NT2/D1 (cell line): ENCODE results near the gene CXCR4.

Experiments used
- DNase-seq: peaks from one replicate; pipeline ENCODE4 v3.0.0-alpha.2; 2011; ENCODE audit warnings: low read depth, low spot score
- H3K27me3 ChIP-seq: 2 replicates; pipeline ENCODE4 v1.6.0; 2011; ENCODE audit warnings: mild to moderate bottlenecking; ENCODE audit not compliant: insufficient read length, insufficient read depth
- H3K36me3 ChIP-seq: 2 replicates; pipeline ENCODE4 v1.6.1; 2011; ENCODE audit warnings: mild to moderate bottlenecking, low read length, mixed read lengths; ENCODE audit not compliant: insufficient read depth, insufficient read length
- H3K4me1 ChIP-seq: 2 replicates; pipeline ENCODE4 v1.5.1; 2011; ENCODE audit not compliant: insufficient read depth, insufficient read length
- H3K4me3 ChIP-seq: 2 replicates; pipeline ENCODE4 v1.5.1; 2011; ENCODE audit warnings: low read depth; ENCODE audit not compliant: insufficient read length
- H3K9ac ChIP-seq: 2 replicates; pipeline ENCODE4 v1.6.0; 2011; ENCODE audit warnings: low read depth; ENCODE audit not compliant: insufficient read length
- H3K9me3 ChIP-seq: 2 replicates; pipeline ENCODE4 v1.5.1; 2011; ENCODE audit warnings: mild to moderate bottlenecking, low read length; ENCODE audit not compliant: insufficient read depth
- SUZ12 ChIP-seq: IDR thresholded peaks from 2 replicates; pipeline ENCODE4 v1.6.1; 2011; ENCODE audit not compliant: insufficient read length, insufficient read depth; ENCODE audit errors: extremely low read depth
- YY1 ChIP-seq: IDR thresholded peaks from 2 replicates; pipeline ENCODE4 v1.6.1; 2011; ENCODE audit not compliant: insufficient read length, insufficient read depth
- ZNF274 ChIP-seq: IDR thresholded peaks from 2 replicates; pipeline ENCODE4 v1.6.1; 2011; ENCODE audit warnings: mild to moderate bottlenecking, low read depth, low read length

The CXCR4 gene

GRCh38 chr2:136113209-136113971 is 4.6 kb downstream of the CXCR4 start:
- peaks cover 20% of the 10 kb centered on the region for H3K36me3 ChIP-seq
- peaks cover 27% of the 10 kb centered on the region for H3K27me3 ChIP-seq
- no peak overlapping the region for H3K4me3 ChIP-seq
- no peak overlapping the region for H3K9ac ChIP-seq
- no peaks in the 10 kb centered on the region for H3K4me1 ChIP-seq
- TF ChIP-seq ZNF274, result no peak
- no peak for TF ChIP-seq SUZ12
- no peak for TF ChIP-seq YY1
- 0 out of 2 replicates have a peak, but pooled peaks cover 4% of the 10 kb centered on the region for H3K9me3 ChIP-seq
- no peak for DNase-seq

- DNase-seq, result no peak
- 0 out of 2 replicates have a peak, but pooled peaks cover 4% of the 10 kb centered on the region for H3K9me3 ChIP-seq
These were observed 5.4 kb downstream of the CXCR4 start for GRCh38 chr2:136112317-136113208.

GRCh38 chr2:136111711-136112110 is 6.2 kb downstream of the CXCR4 start:
- no peak for TF ChIP-seq YY1
- no peak for TF ChIP-seq ZNF274
- no peak for TF ChIP-seq SUZ12
- H3K4me1 ChIP-seq, result no peaks in the 10 kb centered on the region
- peaks cover 18% of the 10 kb centered on the region for H3K27me3 ChIP-seq
- H3K9me3 ChIP-seq, result 0 out of 2 replicates have a peak, but pooled peaks cover 4% of the 10 kb centered on the region
- H3K4me3 ChIP-seq, result no peak overlapping the region
- H3K36me3 ChIP-seq, result peaks cover 20% of the 10 kb centered on the region
- DNase-seq, result no peak
- no peak overlapping the region for H3K9ac ChIP-seq

More at GRCh38 chr2:136112317-136113208, 5.4 kb downstream of the CXCR4 start:
- Histone ChIP-seq H3K27me3 (peaks cover 26% of the 10 kb centered on the region), H3K36me3 (peaks cover 20% of the 10 kb centered on the region), H3K4me1 (no peaks in the 10 kb centered on the region), H3K4me3 (no peak overlapping the region), H3K9ac (no peak overlapping the region)
- TF ChIP-seq YY1, result no peak
- TF ChIP-seq ZNF274, result no peak
- no peak for TF ChIP-seq SUZ12

GRCh38 chr2:136110526-136110925 is 7.4 kb downstream of the CXCR4 start:
- no peak for DNase-seq

GRCh38 chr2:136108463-136108862 is 9.5 kb downstream of the CXCR4 start:
- Histone ChIP-seq H3K9me3 (0 out of 2 replicates have a peak, but pooled peaks cover 4% of the 10 kb centered on the region), H3K9ac (no peak overlapping the region), H3K4me3 (no peak overlapping the region), H3K4me1 (no peaks in the 10 kb centered on the region), H3K27me3 (no peaks in the 10 kb centered on the region), H3K36me3 (peaks cover under 1% of the 10 kb centered on the region)
- no peak for DNase-seq
- TF ChIP-seq YY1 (no peak), SUZ12 (no peak), ZNF274 (no peak)

More at GRCh38 chr2:136110526-136110925, 7.4 kb downstream of the CXCR4 start:
- peaks cover 19% of the 10 kb centered on the region for H3K36me3 ChIP-seq
- peaks cover 8% of the 10 kb centered on the region for H3K27me3 ChIP-seq
- TF ChIP-seq SUZ12 (no peak), ZNF274 (no peak), YY1 (no peak)
- 0 out of 2 replicates have a peak, but pooled peaks cover 4% of the 10 kb centered on the region for H3K9me3 ChIP-seq
- H3K4me1 ChIP-seq, result no peaks in the 10 kb centered on the region
- no peak overlapping the region for H3K9ac ChIP-seq
- no peak overlapping the region for H3K4me3 ChIP-seq

GRCh38 chr2:136107051-136108033 is 10.6 kb downstream of the CXCR4 start:
- Histone ChIP-seq H3K9me3 (0 out of 2 replicates have a peak, but pooled peaks cover 4% of the 10 kb centered on the region), H3K27me3 (no peaks in the 10 kb centered on the region), H3K9ac (no peak overlapping the region), H3K4me1 (no peaks in the 10 kb centered on the region), H3K4me3 (no peak overlapping the region), H3K36me3 (no peaks in the 10 kb centered on the region)
- DNase-seq, result no peak
- TF ChIP-seq ZNF274, result no peak
- TF ChIP-seq SUZ12, result no peak
- TF ChIP-seq YY1, result no peak
